ENCODE results near the gene NOL4L.

The NOL4L gene

DNA sequence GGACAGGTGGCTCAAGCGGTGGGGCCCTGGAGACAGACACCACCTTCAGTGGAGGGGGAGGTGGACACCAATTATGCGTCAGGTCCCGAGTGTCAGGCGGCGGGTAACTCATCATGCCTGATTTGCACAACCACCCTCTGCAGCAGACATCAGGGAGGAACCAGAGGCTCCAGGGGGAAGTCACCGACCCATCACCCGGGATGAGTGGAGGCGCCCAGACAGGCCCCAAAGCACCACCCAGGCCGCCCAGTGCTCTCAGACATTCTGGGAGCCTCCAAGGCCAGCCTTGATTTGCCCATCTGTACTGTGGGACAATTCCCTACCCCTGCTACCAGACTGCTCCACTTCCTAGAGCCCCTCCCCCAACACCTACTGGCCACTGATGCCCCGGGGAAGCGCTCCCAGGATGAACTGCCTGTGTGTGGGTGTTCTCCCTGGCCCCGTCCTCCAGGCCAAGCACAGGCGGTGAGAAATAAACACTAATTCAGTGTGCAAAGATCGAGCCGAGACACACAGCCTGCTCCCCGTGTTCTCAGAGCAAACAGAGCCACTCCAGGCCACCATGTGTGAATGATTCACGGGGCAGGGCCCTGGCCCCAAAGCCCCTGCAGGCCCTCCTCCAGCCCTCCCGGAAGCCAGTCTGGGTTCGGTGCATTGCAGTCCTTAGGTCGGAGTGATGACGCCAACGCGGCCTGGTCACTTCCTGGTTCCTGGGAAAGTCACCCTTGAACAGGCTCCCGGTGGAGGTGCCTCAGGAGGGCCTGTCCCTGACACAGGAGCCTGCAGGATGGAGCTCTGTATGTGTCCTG, 119.8 kb downstream of the NOL4L start:
- Mint-ChIP-seq H3K9me3 (no peaks in the 10 kb centered on the region), H3K4me3 (no peak overlapping the region), H3K27me3 (ENCODE audit: low read depth) (no peaks in the 10 kb centered on the region), H3K27ac (no peak overlapping the region), H3K36me3 (ENCODE audit: low read depth) (peaks cover 1% of the 10 kb centered on the region), H3K4me1 (ENCODE audit: low read depth) (no peaks in the 10 kb centered on the region)
- no peak for DNase-seq (ENCODE audit: low spot score)

DNA sequence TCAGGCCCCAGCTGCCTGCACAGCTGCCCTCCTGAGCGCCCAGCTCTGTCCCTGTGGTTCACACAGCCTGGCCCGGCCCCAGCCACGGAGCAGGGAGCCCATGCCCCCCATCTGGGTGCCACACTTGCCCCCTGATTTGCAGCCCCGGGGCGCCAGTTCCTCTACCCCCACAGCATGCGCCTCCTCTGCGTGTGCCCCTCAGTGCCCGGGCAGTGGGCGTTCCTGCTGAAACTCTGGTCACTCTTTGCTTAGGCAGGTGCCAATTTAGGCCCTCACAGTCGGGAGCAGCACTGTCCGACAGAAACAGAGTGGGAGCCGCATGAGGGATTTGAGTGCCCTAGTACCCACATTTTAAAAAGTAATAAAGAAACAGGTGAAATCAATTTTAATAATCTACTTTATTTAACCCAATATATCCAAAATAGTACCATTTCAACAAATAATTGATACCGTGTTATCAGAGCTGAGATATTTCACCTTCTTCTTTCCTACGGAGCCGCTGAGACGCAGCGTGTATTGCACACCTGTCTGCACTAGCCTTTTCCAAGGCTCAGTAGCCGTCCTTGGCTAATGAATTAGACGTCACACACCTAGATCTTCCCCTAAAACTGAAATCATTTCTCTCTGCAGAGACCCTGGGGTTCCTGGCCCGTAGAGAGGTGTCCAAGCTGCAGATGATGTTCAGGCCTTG, 120.6 kb downstream of the NOL4L start:
- Mint-ChIP-seq H3K4me1 (ENCODE audit: low read depth) (no peaks in the 10 kb centered on the region), H3K4me3 (no peak overlapping the region), H3K27me3 (ENCODE audit: low read depth) (no peaks in the 10 kb centered on the region), H3K27ac (no peak overlapping the region), H3K9me3 (no peaks in the 10 kb centered on the region), H3K36me3 (ENCODE audit: low read depth) (no peaks in the 10 kb centered on the region)
- DNase-seq (ENCODE audit: low spot score) = no peak

DNA sequence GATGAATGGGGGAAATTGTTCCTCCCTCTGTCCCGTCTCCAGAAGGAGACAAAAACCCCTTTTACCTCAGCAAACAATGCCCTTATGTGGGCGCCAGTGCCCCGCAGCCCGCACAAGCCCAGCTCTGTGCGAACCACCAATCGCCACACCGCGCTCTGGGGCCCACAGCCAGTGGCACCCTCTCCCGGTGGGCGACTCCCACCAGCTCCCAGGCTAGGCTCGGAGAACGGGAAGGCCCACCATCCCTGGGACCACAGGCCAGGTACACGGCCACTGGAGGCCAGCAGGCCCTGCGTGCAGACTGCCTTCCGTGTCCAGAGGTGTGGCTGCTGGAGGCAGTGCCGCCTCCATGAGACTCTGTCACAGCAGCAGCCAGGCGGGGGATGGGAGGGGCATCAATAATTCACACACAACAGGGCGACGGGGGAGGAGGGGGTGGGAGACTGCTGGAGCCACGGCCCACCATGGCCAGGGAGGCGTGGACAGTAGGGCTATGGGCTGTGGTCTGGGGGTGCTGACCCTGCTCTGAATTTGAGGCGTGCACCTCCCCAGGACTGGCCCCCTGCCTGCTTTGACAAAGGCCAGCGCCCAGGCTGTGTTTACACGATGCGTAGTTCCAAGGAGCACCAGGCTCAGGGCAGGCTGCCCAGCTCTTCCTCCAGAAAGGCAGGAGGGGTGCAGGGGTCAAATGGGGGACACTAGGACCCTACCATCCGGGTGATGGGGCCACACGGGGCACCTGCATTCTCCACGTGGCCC, 121.3 kb downstream of the NOL4L start:
- Mint-ChIP-seq H3K27me3 (ENCODE audit: low read depth) (no peaks in the 10 kb centered on the region), H3K27ac (no peak overlapping the region), H3K9me3 (no peaks in the 10 kb centered on the region), H3K36me3 (ENCODE audit: low read depth) (no peaks in the 10 kb centered on the region), H3K4me3 (no peak overlapping the region), H3K4me1 (ENCODE audit: low read depth) (no peaks in the 10 kb centered on the region)
- no peak for DNase-seq (ENCODE audit: low spot score)

- Mint-ChIP-seq H3K4me3 (no peak overlapping the region), H3K36me3 (ENCODE audit: low read depth) (no peaks in the 10 kb centered on the region), H3K27ac (no peak overlapping the region), H3K9me3 (no peaks in the 10 kb centered on the region), H3K4me1 (ENCODE audit: low read depth) (no peaks in the 10 kb centered on the region), H3K27me3 (ENCODE audit: low read depth) (no peaks in the 10 kb centered on the region)
- DNase-seq (ENCODE audit: low spot score) = no peak
These were observed 122.1 kb downstream of the NOL4L start for GRCh38 chr20:32462900-32463641.

GRCh38 chr20:32461836-32462600, 123.1 kb downstream of the NOL4L start:
- H3K36me3 Mint-ChIP-seq (ENCODE audit: low read depth) = no peaks in the 10 kb centered on the region
- DNase-seq (ENCODE audit: low spot score) = no peak
- H3K4me3 Mint-ChIP-seq = no peak overlapping the region
- H3K4me1 Mint-ChIP-seq (ENCODE audit: low read depth) = no peaks in the 10 kb centered on the region
- no peaks in the 10 kb centered on the region for H3K9me3 Mint-ChIP-seq
- H3K27ac Mint-ChIP-seq = no peak overlapping the region
- H3K27me3 Mint-ChIP-seq (ENCODE audit: low read depth) = no peaks in the 10 kb centered on the region

- DNase-seq (ENCODE audit: low spot score) = no peak
- H3K27ac Mint-ChIP-seq = no peak overlapping the region
- H3K4me3 Mint-ChIP-seq = no peak overlapping the region
- H3K4me1 Mint-ChIP-seq (ENCODE audit: low read depth) = no peaks in the 10 kb centered on the region
- H3K27me3 Mint-ChIP-seq (ENCODE audit: low read depth) = no peaks in the 10 kb centered on the region
- no peaks in the 10 kb centered on the region for H3K36me3 Mint-ChIP-seq (ENCODE audit: low read depth)
- H3K9me3 Mint-ChIP-seq = no peaks in the 10 kb centered on the region
These were observed 124.3 kb downstream of the NOL4L start for GRCh38 chr20:32460683-32461320.

DNA sequence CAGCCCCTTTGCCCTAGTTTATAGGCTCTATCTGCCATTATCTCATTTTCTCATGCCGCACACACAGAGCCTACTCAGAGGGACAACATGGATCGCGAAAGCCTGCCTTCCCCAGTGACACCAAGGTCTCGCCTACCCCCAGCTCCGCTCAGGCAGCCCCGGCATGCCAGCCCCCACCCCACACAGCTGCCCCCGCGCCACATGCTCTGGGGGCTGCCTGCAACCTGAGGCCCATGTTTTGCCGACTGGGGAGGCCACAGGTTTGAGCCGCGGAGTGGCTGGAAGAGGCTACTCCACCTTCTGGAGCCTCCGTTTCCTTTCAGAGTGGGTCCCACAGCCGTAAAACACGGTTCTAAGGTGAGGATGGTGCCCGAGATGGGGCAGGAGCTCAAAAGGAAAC, 124.9 kb downstream of the NOL4L start:
- H3K36me3 Mint-ChIP-seq (ENCODE audit: low read depth) = peaks cover under 1% of the 10 kb centered on the region
- H3K4me3 Mint-ChIP-seq = no peak overlapping the region
- DNase-seq (ENCODE audit: low spot score) = no peak
- no peaks in the 10 kb centered on the region for H3K9me3 Mint-ChIP-seq
- no peaks in the 10 kb centered on the region for H3K27me3 Mint-ChIP-seq (ENCODE audit: low read depth)
- H3K27ac Mint-ChIP-seq = no peak overlapping the region
- no peaks in the 10 kb centered on the region for H3K4me1 Mint-ChIP-seq (ENCODE audit: low read depth)

DNA sequence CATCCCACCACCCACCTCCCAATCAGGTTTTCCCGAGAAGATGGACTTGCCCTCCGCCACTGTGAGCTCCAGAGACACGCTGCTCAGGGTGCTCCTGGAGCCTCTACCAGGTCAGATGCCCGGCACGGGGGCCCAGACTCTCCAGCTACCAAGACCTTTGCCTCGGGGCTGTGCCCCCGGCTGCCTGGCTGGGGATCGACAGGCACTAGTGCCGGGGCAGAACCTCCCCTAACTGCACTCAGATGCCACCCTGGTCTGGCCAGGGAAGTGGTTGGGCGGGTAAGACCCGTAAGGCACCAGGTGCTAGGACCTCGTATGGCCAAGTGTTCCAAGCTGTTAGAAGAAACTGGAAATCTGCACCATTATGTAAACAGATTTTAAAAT, 126.3 kb downstream of the NOL4L start:
- H3K27me3 Mint-ChIP-seq (ENCODE audit: low read depth) = no peaks in the 10 kb centered on the region
- no peak overlapping the region for H3K4me3 Mint-ChIP-seq
- no peaks in the 10 kb centered on the region for H3K9me3 Mint-ChIP-seq
- peaks cover 2% of the 10 kb centered on the region for H3K36me3 Mint-ChIP-seq (ENCODE audit: low read depth)
- no peak overlapping the region for H3K27ac Mint-ChIP-seq
- no peak for DNase-seq (ENCODE audit: low spot score)
- no peaks in the 10 kb centered on the region for H3K4me1 Mint-ChIP-seq (ENCODE audit: low read depth)

GRCh38 chr20:32458061-32458836, 126.9 kb downstream of the NOL4L start:
- H3K4me1 Mint-ChIP-seq (ENCODE audit: low read depth) = no peaks in the 10 kb centered on the region
- H3K9me3 Mint-ChIP-seq = no peaks in the 10 kb centered on the region
- DNase-seq (ENCODE audit: low spot score) = no peak
- H3K36me3 Mint-ChIP-seq (ENCODE audit: low read depth) = peaks cover 4% of the 10 kb centered on the region
- peak overlapping the region; percentile 49 for H3K27ac Mint-ChIP-seq
- H3K27me3 Mint-ChIP-seq (ENCODE audit: low read depth) = no peaks in the 10 kb centered on the region
- no peak overlapping the region for H3K4me3 Mint-ChIP-seq

DNA sequence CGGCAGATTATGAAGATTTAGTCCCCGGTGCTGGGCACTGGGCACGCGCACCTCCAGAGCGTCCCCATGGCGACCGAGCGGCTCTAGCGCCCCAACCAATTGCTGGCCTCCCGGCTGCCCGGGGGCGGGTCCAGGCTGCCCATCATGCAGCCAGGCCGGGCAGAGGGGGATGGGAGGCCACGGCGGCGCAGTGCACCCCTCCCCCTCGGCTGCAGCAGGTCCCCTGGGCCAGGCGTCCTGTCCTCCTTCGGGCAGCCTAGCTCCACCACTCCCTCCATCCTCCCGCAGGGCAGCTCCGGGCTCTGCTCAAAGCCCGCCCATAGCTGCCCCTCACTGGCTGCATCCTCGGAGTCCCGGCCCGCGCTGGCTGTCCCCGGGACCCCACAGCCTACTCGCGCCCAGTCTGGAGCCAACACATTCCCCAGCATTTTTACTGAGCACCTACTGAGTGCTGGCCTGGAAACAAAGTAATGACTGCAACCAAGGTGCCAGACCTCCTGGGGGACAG, 127.6 kb downstream of the NOL4L start:
- Mint-ChIP-seq H3K36me3 (ENCODE audit: low read depth) (peaks cover 7% of the 10 kb centered on the region), H3K27me3 (ENCODE audit: low read depth) (no peaks in the 10 kb centered on the region), H3K27ac (no peak overlapping the region), H3K4me1 (ENCODE audit: low read depth) (no peaks in the 10 kb centered on the region), H3K9me3 (no peaks in the 10 kb centered on the region), H3K4me3 (no peak overlapping the region)
- no peak for DNase-seq (ENCODE audit: low spot score)

- Mint-ChIP-seq H3K4me1 (ENCODE audit: low read depth) (no peaks in the 10 kb centered on the region), H3K27me3 (ENCODE audit: low read depth) (no peaks in the 10 kb centered on the region), H3K27ac (no peak overlapping the region), H3K9me3 (no peaks in the 10 kb centered on the region), H3K36me3 (ENCODE audit: low read depth) (peaks cover 8% of the 10 kb centered on the region), H3K4me3 (no peak overlapping the region)
- no peak for DNase-seq (ENCODE audit: low spot score)
These were observed 128.2 kb downstream of the NOL4L start for GRCh38 chr20:32456869-32457478.
